HT-29 (cell line): ENCODE data around the gene TRAPPC10. TPM values are rescaled to one million over a fixed set of nuclear protein-coding genes. Genes with fewer than 3 reads are reported as not detected.

Experiments used
- DNase-seq: peaks from one replicate; pipeline ENCODE4 v3.0.0-alpha.2; 2015; ENCODE audit warnings: low spot score
- total RNA-seq: library from RNA; depleted of rRNA; stranded (reverse); fragments of >200 nt; shearing (Covaris generic); gene quantifications from 2 replicates; pipeline ENCODE4 v1.2.3, GENCODE V29; 2014

TRAPPC10 gene
- total RNA-seq, 1 experiment from 2014 or later, result 19.0 TPM

GRCh38 chr21:43983390-43983789 lies 28.7 kb upstream of the TRAPPC10 start:
- DNase-seq, result no peak

DNA sequence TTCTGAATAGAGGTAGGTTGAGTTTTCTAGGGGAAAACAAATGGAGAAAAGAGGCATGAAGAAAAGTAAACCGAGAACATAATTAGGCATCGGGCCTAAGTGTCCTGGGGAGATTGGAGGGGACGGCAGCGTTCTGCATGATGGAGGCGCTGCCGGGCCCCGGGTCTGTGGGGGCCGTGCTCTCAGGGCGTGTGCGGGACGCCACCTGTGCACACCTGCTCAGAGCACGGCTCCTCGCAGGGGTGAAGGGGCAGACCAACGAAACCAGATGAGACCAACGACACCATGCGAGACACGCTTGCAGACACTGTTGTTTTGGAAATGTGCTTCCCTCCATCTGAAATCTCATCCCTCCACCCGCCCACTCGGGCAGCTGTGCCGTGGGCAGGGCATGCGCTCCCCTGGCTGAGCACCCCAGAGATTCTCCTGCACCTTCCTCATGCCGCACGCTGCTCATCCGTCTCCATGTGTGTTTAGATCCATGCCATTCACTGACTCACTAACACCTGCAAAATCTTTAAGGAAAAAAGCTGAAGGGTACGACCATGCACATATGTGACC lies 28.2 kb upstream of the TRAPPC10 start:
- DNase-seq, result no peak

- DNase-seq, result no peak
Observed at GRCh38 chr21:43984905-43985689, 27.0 kb upstream of the TRAPPC10 start.

DNA sequence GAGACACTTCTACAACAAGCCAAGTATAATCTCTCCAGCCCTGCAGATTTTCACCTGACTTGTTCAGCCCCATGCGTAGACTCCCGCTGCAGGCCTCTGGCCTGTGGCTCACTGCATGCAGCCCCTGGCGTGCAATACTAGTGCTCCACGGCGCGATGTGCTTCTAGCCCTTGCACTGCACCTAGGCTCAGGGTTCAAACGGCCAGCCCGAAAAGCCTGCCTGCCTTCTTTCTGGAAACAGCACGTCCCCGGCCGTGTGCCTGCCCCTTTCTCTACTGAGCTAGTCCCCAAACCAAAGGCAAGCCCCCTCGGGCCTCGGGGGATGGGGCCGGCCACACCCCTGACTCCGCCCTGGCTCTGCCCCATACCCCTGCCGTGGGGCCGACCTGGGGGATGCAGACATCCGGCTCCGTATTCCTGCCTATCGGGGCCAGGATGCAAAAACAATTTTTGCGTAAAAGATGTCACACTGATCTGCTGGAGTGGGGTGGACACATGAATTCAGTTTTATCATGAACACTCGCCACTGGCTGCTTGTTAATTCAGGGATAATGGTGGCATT lies 26.3 kb upstream of the TRAPPC10 start:
- DNase-seq, result no peak

DNA sequence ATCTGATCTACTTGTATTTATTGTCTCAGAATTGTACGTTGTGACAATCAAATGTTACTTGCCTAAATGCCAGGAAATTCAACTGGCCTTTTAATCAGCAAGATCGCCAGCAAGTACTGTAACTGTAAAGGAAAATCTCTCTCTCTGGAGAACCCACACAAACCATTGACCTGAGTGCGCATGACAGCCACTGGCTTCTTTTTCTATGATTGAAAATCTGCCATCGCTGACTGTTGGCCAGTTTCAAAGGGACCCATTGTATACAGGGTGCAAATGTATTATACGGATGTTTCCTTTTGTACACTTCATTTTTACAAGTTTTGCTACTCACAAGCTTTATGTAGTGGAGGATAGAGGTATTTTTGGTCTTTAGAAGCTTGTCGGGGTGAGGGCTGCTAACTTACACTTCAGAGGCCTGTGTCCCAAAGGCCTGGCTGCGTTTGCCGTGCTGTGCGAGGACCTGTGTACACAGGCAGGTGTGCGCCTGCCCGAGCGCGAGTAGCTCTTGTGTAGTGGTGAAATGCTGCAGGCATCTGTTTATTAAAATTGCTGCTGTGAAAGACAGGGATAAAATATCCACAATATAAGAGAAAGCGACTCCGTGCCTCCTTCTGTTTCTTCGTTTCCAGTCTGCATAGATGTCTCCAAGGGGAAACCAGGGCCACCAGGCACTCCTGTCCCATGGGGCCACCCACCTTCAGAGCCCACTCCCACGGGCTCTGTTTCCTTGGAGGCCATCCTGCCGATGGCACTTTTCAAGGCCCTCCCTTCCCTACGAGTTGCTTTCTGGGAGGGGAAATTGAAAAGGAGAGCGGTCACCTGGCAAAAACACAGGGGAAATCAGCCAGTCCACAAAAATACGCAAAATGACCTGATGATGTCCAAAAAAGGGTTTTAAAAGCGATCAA lies 25.3 kb upstream of the TRAPPC10 start:
- DNase-seq, result no peak

- DNase-seq, result no peak
Observed at GRCh38 chr21:43987509-43987908, 24.6 kb upstream of the TRAPPC10 start.

GRCh38 chr21:43988016-43988415 lies 24.1 kb upstream of the TRAPPC10 start:
- DNase-seq, result no peak

DNA sequence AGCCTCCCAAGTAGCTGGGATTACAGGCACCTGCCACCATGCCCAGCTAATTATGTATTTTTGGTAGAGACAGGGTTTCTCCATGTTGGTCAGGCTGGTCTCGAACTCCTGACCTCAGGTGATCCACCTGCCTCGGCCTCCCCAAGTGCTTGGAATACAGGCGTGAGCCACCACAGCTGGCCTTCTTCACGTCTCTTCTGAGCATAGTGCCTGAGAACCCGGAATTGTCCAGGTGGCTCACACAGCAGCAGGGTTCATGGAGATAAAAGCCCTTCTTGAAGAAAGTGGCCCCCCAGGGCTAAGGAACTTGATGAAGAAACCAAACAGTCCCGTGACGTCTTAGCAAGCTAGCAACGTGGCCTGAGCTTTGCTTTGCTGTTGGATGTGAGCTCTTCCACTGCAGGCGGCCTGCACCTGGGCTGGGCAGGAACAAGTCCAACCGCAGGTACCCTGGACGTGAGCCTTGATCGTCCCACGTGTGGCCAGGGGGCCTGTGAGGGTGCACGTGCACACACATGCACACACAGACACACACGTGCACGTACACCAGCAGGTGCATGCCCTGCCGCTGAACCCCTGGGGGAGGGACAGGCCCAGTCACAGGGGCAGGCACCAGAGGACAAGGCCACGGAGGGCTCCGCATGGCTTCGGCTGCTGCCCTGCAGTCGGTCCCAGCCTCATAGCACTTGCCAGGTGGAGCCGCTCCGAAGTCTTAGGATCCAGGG lies 23.4 kb upstream of the TRAPPC10 start:
- no peak for DNase-seq

DNA sequence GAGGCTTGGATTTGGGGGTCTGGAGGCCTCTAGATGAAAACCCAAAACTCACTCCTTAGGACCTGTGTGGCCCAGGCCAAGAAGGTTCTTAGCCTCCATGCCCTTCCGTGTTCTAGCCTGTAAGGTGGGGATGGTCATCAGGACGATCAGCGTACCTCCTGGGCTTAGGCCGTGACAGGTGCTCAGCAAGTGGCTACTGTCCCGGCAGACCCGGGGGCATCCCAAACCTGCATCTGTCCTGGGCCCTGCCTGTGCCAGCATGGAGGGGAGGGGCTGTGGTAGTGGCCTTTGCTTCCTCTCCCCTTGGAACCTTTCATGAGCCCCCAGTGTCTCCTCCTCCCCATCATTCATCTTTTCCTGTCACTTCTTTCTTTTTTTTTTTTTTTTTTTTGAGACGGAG lies 22.7 kb upstream of the TRAPPC10 start:
- no peak for DNase-seq

- DNase-seq, result no peak
Observed at GRCh38 chr21:43991447-43991991, 20.6 kb upstream of the TRAPPC10 start.

DNA sequence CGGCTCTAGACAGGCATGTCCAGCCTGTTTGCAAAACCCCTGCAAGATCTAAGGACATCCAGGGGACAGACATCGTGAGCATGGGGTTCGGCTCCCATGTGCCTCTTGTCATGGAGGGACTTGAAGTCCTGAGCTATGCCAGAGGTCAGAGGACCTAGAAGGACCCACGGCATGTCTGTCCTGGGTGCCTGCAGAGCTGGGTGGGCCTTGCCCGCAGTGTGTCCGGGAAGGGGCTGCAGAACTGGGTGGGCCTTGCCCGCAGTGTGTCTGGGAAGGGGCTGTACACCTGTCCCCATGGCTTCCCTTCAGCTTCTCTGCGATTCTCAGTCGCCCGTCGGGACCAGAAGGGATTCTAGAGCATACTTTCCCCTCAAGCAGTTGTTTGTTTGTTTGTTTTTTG lies 20.0 kb upstream of the TRAPPC10 start:
- no peak for DNase-seq

- DNase-seq, result no peak
Observed at GRCh38 chr21:43993420-43993934, 18.6 kb upstream of the TRAPPC10 start.

GRCh38 chr21:43994085-43994484 lies 18.0 kb upstream of the TRAPPC10 start:
- no peak for DNase-seq

GRCh38 chr21:43994646-43995045 lies 17.5 kb upstream of the TRAPPC10 start:
- DNase-seq, result no peak

DNA sequence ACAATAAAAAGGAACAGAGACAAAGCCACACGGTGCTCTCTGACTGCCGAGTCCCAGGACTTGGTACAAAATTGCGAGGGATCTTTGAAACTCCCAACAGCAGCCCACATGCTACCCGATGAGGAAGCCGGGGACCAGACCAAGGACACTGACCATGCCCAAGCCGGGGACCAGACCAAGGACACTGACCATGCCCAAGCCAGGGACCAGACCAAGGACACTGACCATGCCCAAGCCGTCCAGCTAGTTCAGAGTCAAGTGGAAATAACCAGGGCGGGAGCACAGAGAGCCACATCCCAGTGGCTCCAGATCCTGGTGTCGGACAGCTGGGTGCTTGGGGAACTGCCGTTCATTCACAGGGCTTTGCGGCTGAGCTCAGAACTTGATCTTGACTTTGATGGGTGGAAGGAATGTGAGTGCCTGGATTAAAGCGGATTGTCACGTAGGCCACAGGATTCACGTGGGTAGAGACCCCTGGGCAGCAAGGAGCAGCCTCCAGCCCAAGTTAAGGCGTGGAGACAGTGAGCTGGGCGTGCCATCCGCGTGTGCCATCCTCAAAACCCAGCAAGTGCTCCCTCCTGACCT lies 16.5 kb upstream of the TRAPPC10 start:
- DNase-seq, result no peak

DNA sequence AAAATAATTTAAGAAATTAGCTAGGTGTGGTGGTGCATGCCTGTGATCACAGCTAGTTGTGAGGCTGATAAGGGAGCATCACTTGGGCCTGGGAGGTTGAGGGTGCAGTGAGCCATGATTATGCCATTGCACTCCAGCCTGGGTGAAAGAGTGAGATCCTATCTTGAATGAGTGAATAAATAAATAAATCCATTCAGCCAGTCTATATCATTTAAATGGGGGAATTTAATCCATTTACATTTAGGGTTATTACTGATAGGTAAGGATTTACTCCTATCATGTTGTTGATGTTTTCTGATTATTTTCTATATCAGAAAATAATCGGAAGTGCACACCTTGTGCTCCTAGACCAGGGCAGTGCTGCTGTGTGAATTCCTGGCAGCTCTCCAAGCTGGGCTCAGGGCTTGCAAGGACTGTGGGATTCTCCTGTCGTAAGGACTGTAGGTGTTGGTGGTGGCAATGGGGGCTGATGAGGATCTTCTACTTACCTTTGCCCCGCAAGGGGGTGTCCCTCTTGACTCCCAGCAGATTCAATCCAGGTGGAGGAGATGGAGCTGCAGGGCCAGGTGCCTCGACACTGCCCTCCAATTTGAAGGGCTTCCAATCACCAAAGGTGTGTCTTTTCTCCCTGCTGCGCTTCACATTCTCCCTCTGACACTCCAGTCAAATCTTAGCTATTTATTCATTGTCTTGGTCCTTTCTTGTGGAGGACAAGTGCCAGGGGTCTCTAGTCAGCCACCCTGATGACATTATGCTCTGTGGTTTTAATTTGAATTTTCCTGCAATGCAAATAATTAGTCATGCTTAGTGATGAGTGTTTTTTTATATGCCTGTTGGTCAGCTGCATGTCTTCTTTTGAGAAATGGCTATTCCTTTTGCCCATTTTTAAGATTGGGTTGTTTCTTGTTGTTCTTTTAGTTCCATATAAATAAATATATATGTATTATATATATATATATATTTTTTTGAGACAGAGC lies 14.1 kb upstream of the TRAPPC10 start:
- DNase-seq, result no peak

DNA sequence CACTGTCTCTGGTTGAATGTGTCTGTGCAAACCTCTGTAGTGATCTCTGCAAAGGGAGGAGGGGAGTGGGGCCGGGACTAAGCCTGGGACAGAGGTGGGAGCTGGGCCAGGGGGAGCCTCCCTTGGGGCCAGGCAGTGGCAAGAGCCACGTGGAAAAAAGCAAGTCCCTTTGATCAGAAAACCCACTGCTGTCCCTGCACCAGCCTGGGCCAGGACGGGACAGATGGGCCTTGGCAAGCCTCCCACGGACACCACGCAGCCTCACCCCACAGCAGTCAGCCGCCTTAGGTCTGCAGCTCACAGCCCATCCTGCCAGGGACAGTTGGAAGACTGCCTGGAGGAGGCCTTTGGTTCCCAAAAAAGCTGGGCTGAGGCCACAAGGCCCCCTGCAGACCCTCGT lies 11.7 kb upstream of the TRAPPC10 start:
- DNase-seq, result no peak

DNA sequence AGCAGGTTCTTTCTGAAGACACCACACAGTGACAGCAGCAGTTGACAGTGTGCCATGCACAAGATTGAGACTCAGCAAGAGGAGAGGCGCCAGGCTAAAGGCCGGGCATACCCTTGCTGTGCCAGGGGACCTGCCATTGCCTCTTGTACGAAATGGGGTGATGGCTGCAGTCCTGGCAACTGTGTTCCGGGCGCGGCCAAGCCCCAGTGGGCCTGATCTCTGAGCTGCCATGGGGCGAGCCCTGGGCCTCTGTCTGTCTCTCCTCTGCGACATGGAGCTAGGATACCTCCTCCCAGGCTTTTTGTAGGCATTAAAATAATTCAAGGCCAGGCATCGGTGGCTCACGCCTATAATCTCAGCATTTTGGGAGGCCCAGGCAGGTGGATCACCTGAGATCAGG lies 9.6 kb upstream of the TRAPPC10 start:
- no peak for DNase-seq

- no peak for DNase-seq
Observed at GRCh38 chr21:44003307-44003966, 8.7 kb upstream of the TRAPPC10 start.
